GM12865 (cell line): ENCODE measurements around the gene KCNK6.

ENCODE experiments used
- DNase-seq: peaks from one replicate; pipeline ENCODE4 v3.0.0; 2010; ENCODE audit warnings: low read depth
- H3K4me3 ChIP-seq: 2 replicates; pipeline ENCODE4 v1.5.1; 2011; ENCODE audit warnings: mild to moderate bottlenecking, low read depth, low read length, control low read depth
- TF ChIP-seq, protein P1 (sequence below): IDR thresholded peaks from 2 replicates; pipeline ENCODE4 v1.5.1; 2011; ENCODE audit warnings: low read length, control low read depth, low read depth, inconsistent platforms; ENCODE audit not compliant: insufficient read depth; ENCODE audit errors: missing control alignments

KCNK6 gene

DNA sequence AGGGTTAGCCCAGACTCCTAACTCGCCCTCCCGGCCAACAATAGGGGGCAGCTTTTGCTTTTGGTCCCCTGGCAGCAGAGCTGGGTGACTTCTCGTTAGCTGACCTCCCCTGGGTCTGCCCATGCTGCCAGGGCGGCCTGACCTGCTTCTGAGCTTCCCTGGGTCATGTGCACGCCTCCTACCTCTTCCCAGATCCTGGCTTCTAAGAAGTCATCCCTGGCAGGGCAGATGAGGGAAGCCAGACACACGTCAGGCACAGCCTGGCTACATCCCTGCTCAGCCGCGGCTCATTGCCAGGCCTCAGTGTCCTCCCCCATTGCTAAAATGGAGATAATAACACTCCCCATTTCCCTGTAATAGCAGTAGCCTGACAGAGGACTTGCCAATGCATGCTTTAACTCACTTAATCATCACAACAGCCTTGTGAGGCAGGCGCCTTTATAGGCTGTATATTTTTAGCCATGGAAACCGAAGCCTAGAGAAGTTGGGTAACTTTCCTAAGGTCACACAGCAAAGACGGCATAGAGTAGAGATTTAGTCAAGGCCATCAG, 2.1 kb downstream of the KCNK6 start:
- H3K4me3 ChIP-seq, result no peak overlapping the region
- TF ChIP-seq, protein P1, sequence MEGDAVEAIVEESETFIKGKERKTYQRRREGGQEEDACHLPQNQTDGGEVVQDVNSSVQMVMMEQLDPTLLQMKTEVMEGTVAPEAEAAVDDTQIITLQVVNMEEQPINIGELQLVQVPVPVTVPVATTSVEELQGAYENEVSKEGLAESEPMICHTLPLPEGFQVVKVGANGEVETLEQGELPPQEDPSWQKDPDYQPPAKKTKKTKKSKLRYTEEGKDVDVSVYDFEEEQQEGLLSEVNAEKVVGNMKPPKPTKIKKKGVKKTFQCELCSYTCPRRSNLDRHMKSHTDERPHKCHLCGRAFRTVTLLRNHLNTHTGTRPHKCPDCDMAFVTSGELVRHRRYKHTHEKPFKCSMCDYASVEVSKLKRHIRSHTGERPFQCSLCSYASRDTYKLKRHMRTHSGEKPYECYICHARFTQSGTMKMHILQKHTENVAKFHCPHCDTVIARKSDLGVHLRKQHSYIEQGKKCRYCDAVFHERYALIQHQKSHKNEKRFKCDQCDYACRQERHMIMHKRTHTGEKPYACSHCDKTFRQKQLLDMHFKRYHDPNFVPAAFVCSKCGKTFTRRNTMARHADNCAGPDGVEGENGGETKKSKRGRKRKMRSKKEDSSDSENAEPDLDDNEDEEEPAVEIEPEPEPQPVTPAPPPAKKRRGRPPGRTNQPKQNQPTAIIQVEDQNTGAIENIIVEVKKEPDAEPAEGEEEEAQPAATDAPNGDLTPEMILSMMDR, result no peak
- DNase-seq, result no peak

GRCh38 chr19:38323291-38323690, 3.6 kb downstream of the KCNK6 start:
- no peak for DNase-seq
- no peak overlapping the region for H3K4me3 ChIP-seq
- TF ChIP-seq, protein P1, result no peak

- DNase-seq, result no peak
- TF ChIP-seq, protein P1, result no peak
- no peak overlapping the region for H3K4me3 ChIP-seq
These were observed 4.8 kb downstream of the KCNK6 start for GRCh38 chr19:38324431-38324830.

- DNase-seq, result no peak
- TF ChIP-seq, protein P1, result no peak
- no peak overlapping the region for H3K4me3 ChIP-seq
These were observed 6.9 kb downstream of the KCNK6 start for GRCh38 chr19:38326591-38326990.

DNA sequence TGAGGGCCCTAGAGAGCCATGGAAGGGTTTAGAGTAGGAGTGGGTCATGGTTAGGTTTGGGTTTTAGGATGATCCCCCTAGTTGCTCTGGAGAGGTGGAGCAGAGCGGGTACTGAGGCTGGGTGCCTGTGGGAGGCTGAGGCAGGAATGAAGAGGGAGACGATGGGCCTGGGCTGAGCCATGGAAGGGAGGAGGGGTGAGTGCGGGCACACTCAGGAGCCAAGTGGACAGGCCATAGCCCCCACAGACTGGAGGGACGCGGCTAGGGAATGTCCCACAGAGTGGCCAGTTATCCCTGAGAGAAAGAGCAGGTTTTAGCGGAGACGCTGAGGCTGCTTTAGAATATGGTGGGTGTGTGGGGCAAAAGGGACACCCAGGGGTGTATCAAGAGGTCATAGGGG, 10.0 kb downstream of the KCNK6 start:
- no peak for DNase-seq
- TF ChIP-seq, protein P1, result no peak
- H3K4me3 ChIP-seq, result no peak overlapping the region

GRCh38 chr19:38331728-38332127, 12.1 kb downstream of the KCNK6 start:
- TF ChIP-seq, protein P1, result no peak
- no peak for DNase-seq
- H3K4me3 ChIP-seq, result no peak overlapping the region

GRCh38 chr19:38333245-38333644, 13.6 kb downstream of the KCNK6 start:
- H3K4me3 ChIP-seq, result no peak overlapping the region
- DNase-seq, result no peak
- TF ChIP-seq, protein P1, result no peak
